Keratinocyte (primary cell): ENCODE measurements around the gene TNPO3. TPM values are rescaled to one million over a fixed set of nuclear protein-coding genes. Genes with fewer than 3 reads are reported as not detected.
"Not testable (repeated sequence)": the region's sequence is repeated elsewhere in the genome, so short reads cannot be mapped to it uniquely, and the experiment has no call there.

Experiments used
- DNase-seq: peaks from one replicate; pipeline ENCODE4 v3.0.0-alpha.2; 2011; ENCODE audit warnings: low read depth, missing footprints, low spot score
- FAIRE-seq: peaks from 2 replicates; lab custom pipeline; 2011; peaks lifted over from hg19 to GRCh38; lab: Jason Lieb, UNC
- H2AFZ ChIP-seq: 2 replicates; pipeline ENCODE4 v1.6.0; 2012; ENCODE audit warnings: low read length, control low read depth, inconsistent platforms; ENCODE audit not compliant: control insufficient read depth
- H3K27ac ChIP-seq: 2 replicates; pipeline ENCODE4 v1.5.1; 2011; ENCODE audit warnings: low read length; ENCODE audit not compliant: control insufficient read depth, insufficient read depth
- H3K27me3 ChIP-seq: 3 replicates; pipeline ENCODE4 v1.6.0; 2011; ENCODE audit warnings: low read length; ENCODE audit not compliant: control insufficient read depth, insufficient read depth; ENCODE audit errors: extremely low read depth
- H3K36me3 ChIP-seq, 2 experiments: 2 replicates in 1 of 2; 3 replicates in 1 of 2; pipeline ENCODE4 v1.5.1; 2011; ENCODE audit warnings: low read length in 2 of 2, mild to moderate bottlenecking in 1 of 2; ENCODE audit not compliant: control insufficient read depth in 2 of 2, insufficient read depth in 2 of 2; ENCODE audit errors: extremely low read depth in 1 of 2
- H3K4me1 ChIP-seq: 3 replicates; pipeline ENCODE4 v1.5.1; 2011; ENCODE audit warnings: low read length; ENCODE audit not compliant: control insufficient read depth, insufficient read depth; ENCODE audit errors: extremely low read depth
- H3K4me2 ChIP-seq: 3 replicates; pipeline ENCODE4 v1.6.0; 2011; ENCODE audit warnings: low read depth, low read length; ENCODE audit not compliant: control insufficient read depth, insufficient read depth; ENCODE audit errors: extremely low read depth
- H3K4me3 ChIP-seq, 3 experiments: fragments of 200-600 bp in 1 of 3; sonication (generic) in 1 of 3; 2 replicates in 2 of 3; 3 replicates in 1 of 3; pipeline ENCODE4 v1.5.1; 2011 to 2016; ENCODE audit warnings: low read length in 3 of 3, mild to moderate bottlenecking in 3 of 3, control low read depth in 2 of 3, inconsistent platforms in 1 of 3, low read depth in 1 of 3, mixed read lengths in 1 of 3, mixed run types in 1 of 3, moderate library complexity in 1 of 3; ENCODE audit not compliant: control insufficient read depth in 2 of 3, insufficient read depth in 2 of 3; ENCODE audit errors: extremely low read depth in 1 of 3
- H3K79me2 ChIP-seq: 2 replicates; pipeline ENCODE4 v1.6.0; 2012; ENCODE audit warnings: low read length; ENCODE audit not compliant: control insufficient read depth, insufficient read depth
- H3K9ac ChIP-seq: 3 replicates; pipeline ENCODE4 v1.6.0; 2011; ENCODE audit warnings: low read length; ENCODE audit not compliant: control insufficient read depth, insufficient read depth; ENCODE audit errors: extremely low read depth
- H3K9me1 ChIP-seq: 3 replicates; pipeline ENCODE4 v1.6.0; 2011; ENCODE audit warnings: low read length; ENCODE audit not compliant: control insufficient read depth, insufficient read depth; ENCODE audit errors: extremely low read depth
- H3K9me3 ChIP-seq: 2 replicates; pipeline ENCODE4 v1.5.1; 2012; ENCODE audit warnings: low read depth, low read length; ENCODE audit not compliant: control insufficient read depth
- H4K20me1 ChIP-seq: 3 replicates; pipeline ENCODE4 v1.6.0; 2011; ENCODE audit warnings: low read length; ENCODE audit not compliant: control insufficient read depth, insufficient read depth; ENCODE audit errors: extremely low read depth
- CTCF ChIP-seq, 3 experiments: IDR thresholded peaks in 1 of 3; conservative IDR thresholded peaks in 1 of 3; optimal IDR thresholded peaks in 1 of 3; 2 replicates in 2 of 3; 3 replicates in 1 of 3; pipeline versions ENCODE3 to v1.5.1; 2011; ENCODE audit warnings: low read length in 3 of 3, mild to moderate bottlenecking in 3 of 3, moderate library complexity in 2 of 3, control low read depth in 1 of 3, inconsistent platforms in 1 of 3; ENCODE audit not compliant: insufficient read depth in 2 of 3; ENCODE audit errors: extremely low read depth in 1 of 3
- EZH2 ChIP-seq: IDR thresholded peaks from one replicate; pipeline ENCODE4 v1.6.1; 2012; ENCODE audit warnings: inconsistent platforms, mild to moderate bottlenecking, low read length, moderate library complexity
- dilution Hi-C: fragments of 300-500 bp; cut with MboI; formaldehyde crosslinking; loops from one replicate; pipeline ENCODE4 v1.7.0; 2020; ENCODE audit warnings: low sequenced_read_pairs; ENCODE audit not compliant: extremely low pct_ligation_motif_present
- polyA plus RNA-seq, 5 experiments: library from polyadenylated mRNA; depleted of rRNA in 3 of 5; stranded (reverse) in 3 of 5; stranded (forward) in 1 of 5; unstranded in 1 of 5; fragments of >200 nt; gene quantifications; 1 replicate in 1 of 5; 2 replicates in 3 of 5; 3 replicates in 1 of 5; pipeline versions ENCODE4 v1.2.1 to v1.2.3, GENCODE V29; 2011 to 2012; ENCODE audit warnings: missing spikeins in 2 of 5, low read depth in 1 of 5, low replicate concordance in 1 of 5

TNPO3 gene
- polyA plus RNA-seq, 1 donor (not counting 4 experiments of a cell fraction or from before 2014, with no cell fraction given), result 35.1 TPM

- no peak overlapping the region for H3K4me3 ChIP-seq
- no peaks in the 10 kb centered on the region for H3K9me3 ChIP-seq
- no peak overlapping the region for H2AFZ ChIP-seq
- no peak overlapping the region for H3K9ac ChIP-seq
- no peaks in the 10 kb centered on the region for H3K9me1 ChIP-seq
- no peaks in the 10 kb centered on the region for H3K79me2 ChIP-seq
- FAIRE-seq (no peak), DNase-seq (no peak)
- H3K36me3 ChIP-seq, result no peaks in the 10 kb centered on the region
- H3K4me1 ChIP-seq, result no peaks in the 10 kb centered on the region
- H4K20me1 ChIP-seq, result no peaks in the 10 kb centered on the region
- no peak overlapping the region for H3K4me2 ChIP-seq
- H3K27ac ChIP-seq, result no peak overlapping the region
- H3K27me3 ChIP-seq, result peaks cover 62% of the 10 kb centered on the region
- dilution Hi-C loops, result no loop called here
- TF ChIP-seq CTCF (optimal IDR thresholded peaks at IDR 0.05 in 1 of 3, IDR thresholded peaks at IDR 0.05 in 1 of 3, conservative IDR thresholded peaks at IDR 0.05 in 1 of 3; ENCODE audit: extremely low read depth in 1 of 3, insufficient read depth in 2 of 3, low read length in 3 of 3) (no peak), EZH2 (no peak)
These were observed 140.9 kb downstream of the TNPO3 start for GRCh38 chr7:128913870-128914565.

- H3K9ac ChIP-seq, H3K9me3 ChIP-seq, H3K27ac ChIP-seq, DNase-seq, dilution Hi-C loops, H3K4me2 ChIP-seq, H2AFZ ChIP-seq, H3K36me3 ChIP-seq, H3K79me2 ChIP-seq, H3K4me1 ChIP-seq, H4K20me1 ChIP-seq, FAIRE-seq, H3K9me1 ChIP-seq, H3K4me3 ChIP-seq: not testable (repeated sequence)
- peaks cover 68% of the 10 kb centered on the region for H3K27me3 ChIP-seq
These were observed 142.0 kb downstream of the TNPO3 start for GRCh38 chr7:128912709-128913495.
